Neural cell (in vitro differentiated cells): ENCODE results near the gene PROCA1. TPM values are rescaled to one million over a fixed set of nuclear protein-coding genes. Genes with fewer than 3 reads are reported as not detected.

Experiments
- H2AFZ ChIP-seq: fragments of 200-600, 300-800 bp; sonication (generic), shearing (Covaris generic); 2 replicates; pipeline ENCODE4 v1.6.0; 2014; ENCODE audit warnings: low read depth, mild to moderate bottlenecking, antibody characterized with exemption, low read length, moderate library complexity
- H3F3A ChIP-seq: fragments of 200-600 bp; shearing (Covaris generic); 2 replicates; pipeline ENCODE4 v1.6.1; 2016; ENCODE audit warnings: mild to moderate bottlenecking, moderate library complexity, mixed read lengths, antibody characterized with exemption, low read length; ENCODE audit not compliant: insufficient read depth, poor library complexity, severe bottlenecking
- H3K27ac ChIP-seq: fragments of 200-600, 300-800 bp; sonication (generic), shearing (Covaris generic); 2 replicates; pipeline ENCODE4 v1.5.1; 2014; ENCODE audit warnings: mild to moderate bottlenecking, low read length, moderate library complexity
- H3K27me3 ChIP-seq: fragments of 300-800, 200-600 bp; sonication (generic), shearing (Covaris generic); 2 replicates; pipeline ENCODE4 v1.6.0; 2014; ENCODE audit warnings: mild to moderate bottlenecking, low read depth, low read length, moderate library complexity; ENCODE audit not compliant: insufficient read depth
- H3K36me3 ChIP-seq: fragments of 300-800, 200-600 bp; sonication (generic), shearing (Covaris generic); 2 replicates; pipeline ENCODE4 v1.5.1; 2014; ENCODE audit warnings: mild to moderate bottlenecking, antibody characterized with exemption, low read length, moderate library complexity; ENCODE audit not compliant: insufficient read depth
- H3K4me2 ChIP-seq: fragments of 300-800, 200-600 bp; sonication (generic), shearing (Covaris generic); 2 replicates; pipeline ENCODE4 v1.6.0; 2014; ENCODE audit warnings: mild to moderate bottlenecking, low read length
- H3K4me3 ChIP-seq: fragments of 300-800, 200-600 bp; sonication (generic), shearing (Covaris generic); 2 replicates; pipeline ENCODE4 v1.5.1; 2014; ENCODE audit warnings: mild to moderate bottlenecking, low read length, moderate library complexity
- H3K79me2 ChIP-seq: fragments of 200-600 bp; shearing (Covaris generic); replicated peaks from 2 replicates; pipeline ENCODE4 v1.6.0; 2014; ENCODE audit warnings: mild to moderate bottlenecking, low read length, moderate library complexity; ENCODE audit not compliant: insufficient read depth
- H3K9ac ChIP-seq: fragments of 300-800, 200-600 bp; sonication (generic), shearing (Covaris generic); 2 replicates; pipeline ENCODE4 v1.6.1; 2016; ENCODE audit warnings: mild to moderate bottlenecking, low read length, mixed read lengths
- H3K9me2 ChIP-seq: fragments of 200-600 bp; shearing (Covaris generic); 2 replicates; pipeline ENCODE4 v1.6.1; 2016; ENCODE audit warnings: mild to moderate bottlenecking, low read length, mixed read lengths; ENCODE audit not compliant: insufficient read depth
- H3K9me3 ChIP-seq: fragments of 200-600, 300-800 bp; sonication (generic), shearing (Covaris generic); 2 replicates; pipeline ENCODE4 v1.6.1; 2016; ENCODE audit warnings: mild to moderate bottlenecking, mixed run types, low read length, moderate library complexity, mixed read lengths
- H4K20me1 ChIP-seq: fragments of 200-600 bp; shearing (Covaris generic); 2 replicates; pipeline ENCODE4 v1.6.1; 2016; ENCODE audit warnings: mild to moderate bottlenecking, mixed run types; ENCODE audit not compliant: insufficient read depth
- EP300 ChIP-seq: fragments of 450-650 bp; conservative IDR thresholded peaks from 2 replicates; pipeline ENCODE4 v1.6.1; 2014; ENCODE audit warnings: antibody characterized with exemption, mild to moderate bottlenecking, moderate library complexity; ENCODE audit not compliant: poor library complexity, severe bottlenecking
- EZH2 ChIP-seq: fragments of 200-600, 300-800 bp; shearing (Covaris generic), sonication (generic); IDR thresholded peaks from 2 replicates; pipeline ENCODE4 v1.6.1; 2014; ENCODE audit warnings: antibody characterized with exemption, low read length, borderline replicate concordance, mild to moderate bottlenecking; ENCODE audit not compliant: insufficient read depth, poor library complexity, severe bottlenecking
- MXI1 ChIP-seq: fragments of 450-650 bp; conservative IDR thresholded peaks from 2 replicates; pipeline ENCODE4 v1.6.1; 2014; ENCODE audit warnings: antibody characterized with exemption, mild to moderate bottlenecking; ENCODE audit not compliant: poor library complexity, severe bottlenecking
- POLR2AphosphoS5 ChIP-seq: IDR thresholded peaks from 2 replicates; pipeline ENCODE4 v1.6.1; 2012
- RAD21 ChIP-seq: fragments of 450-650 bp; conservative IDR thresholded peaks from 2 replicates; pipeline ENCODE4 v1.6.1; 2014; ENCODE audit warnings: antibody characterized with exemption, mild to moderate bottlenecking, moderate library complexity
- REST ChIP-seq: IDR thresholded peaks from 2 replicates; pipeline ENCODE4 v1.6.1; 2012; ENCODE audit warnings: borderline replicate concordance
- SMC3 ChIP-seq: fragments of 450-650 bp; conservative IDR thresholded peaks from 2 replicates; pipeline ENCODE4 v1.6.1; 2014; ENCODE audit warnings: antibody characterized with exemption, mild to moderate bottlenecking, moderate library complexity; ENCODE audit not compliant: poor library complexity
- TAF1 ChIP-seq: IDR thresholded peaks from 2 replicates; pipeline ENCODE4 v1.6.1; 2012; ENCODE audit warnings: low read depth
- polyA plus RNA-seq: library from polyadenylated mRNA; depleted of rRNA; stranded (reverse); fragments of >200 nt; gene quantifications from 2 replicates; pipeline ENCODE4 v1.2.3, GENCODE V29; 2014
- TF ChIP-seq, protein P1 (sequence below): fragments of 450-650 bp; IDR thresholded peaks from 2 replicates; pipeline ENCODE4 v1.5.1; 2014; ENCODE audit warnings: antibody characterized with exemption, mild to moderate bottlenecking, moderate library complexity; ENCODE audit not compliant: poor library complexity, severe bottlenecking

Gene PROCA1
- polyA plus RNA-seq, 1 donor from 2014 or later: 20.7 TPM

- Histone ChIP-seq H3K9me2 (no peaks in the 10 kb centered on the region), H3F3A (peaks cover 4% of the 10 kb centered on the region), H2AFZ (peak within 1 kb of the TSS; percentile 76), H3K36me3 (peaks cover 9% of the 10 kb centered on the region), H3K79me2 (peaks cover 32% of the 10 kb centered on the region), H4K20me1 (peaks cover 18% of the 10 kb centered on the region), H3K9ac (peak within 1 kb of the TSS; percentile 99), H3K4me3 (peak within 1 kb of the TSS; percentile 84), H3K27ac (peak within 1 kb of the TSS; percentile 97), H3K4me2 (peak within 1 kb of the TSS; percentile 94), H3K27me3 (no peaks in the 10 kb centered on the region), H3K9me3 (no peaks in the 10 kb centered on the region)
- TF ChIP-seq RAD21: peak; percentile 3
- TF ChIP-seq SMC3: peak; percentile 26
- peak; percentile 84 for TF ChIP-seq POLR2AphosphoS5
- TF ChIP-seq, protein P1, sequence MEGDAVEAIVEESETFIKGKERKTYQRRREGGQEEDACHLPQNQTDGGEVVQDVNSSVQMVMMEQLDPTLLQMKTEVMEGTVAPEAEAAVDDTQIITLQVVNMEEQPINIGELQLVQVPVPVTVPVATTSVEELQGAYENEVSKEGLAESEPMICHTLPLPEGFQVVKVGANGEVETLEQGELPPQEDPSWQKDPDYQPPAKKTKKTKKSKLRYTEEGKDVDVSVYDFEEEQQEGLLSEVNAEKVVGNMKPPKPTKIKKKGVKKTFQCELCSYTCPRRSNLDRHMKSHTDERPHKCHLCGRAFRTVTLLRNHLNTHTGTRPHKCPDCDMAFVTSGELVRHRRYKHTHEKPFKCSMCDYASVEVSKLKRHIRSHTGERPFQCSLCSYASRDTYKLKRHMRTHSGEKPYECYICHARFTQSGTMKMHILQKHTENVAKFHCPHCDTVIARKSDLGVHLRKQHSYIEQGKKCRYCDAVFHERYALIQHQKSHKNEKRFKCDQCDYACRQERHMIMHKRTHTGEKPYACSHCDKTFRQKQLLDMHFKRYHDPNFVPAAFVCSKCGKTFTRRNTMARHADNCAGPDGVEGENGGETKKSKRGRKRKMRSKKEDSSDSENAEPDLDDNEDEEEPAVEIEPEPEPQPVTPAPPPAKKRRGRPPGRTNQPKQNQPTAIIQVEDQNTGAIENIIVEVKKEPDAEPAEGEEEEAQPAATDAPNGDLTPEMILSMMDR: peak; percentile 55
- no peak for TF ChIP-seq EZH2
- TF ChIP-seq TAF1: peak; percentile 70
- TF ChIP-seq REST: peak; percentile 86
- no peak for TF ChIP-seq EP300
- peak; percentile 70 for TF ChIP-seq MXI1
These were observed 31.8 kb upstream of the PROCA1 start, which contains the start of gene TRAF4 for GRCh38 chr17:28743243-28744103. TRAF4 (plus strand) TSS chr17:28744011; CDS start chr17:28744113, 102 bp downstream.

GRCh38 chr17:28741358-28742349 is 30.0 kb upstream of the PROCA1 start:
- Histone ChIP-seq H3K4me2 (no peak overlapping the region), H2AFZ (no peak overlapping the region), H3K9me2 (no peaks in the 10 kb centered on the region), H3K9ac (no peak overlapping the region), H3K27ac (no peak overlapping the region), H3K9me3 (no peaks in the 10 kb centered on the region), H3K4me3 (no peak overlapping the region), H3K36me3 (no peaks in the 10 kb centered on the region), H4K20me1 (peaks cover 10% of the 10 kb centered on the region), H3K79me2 (peaks cover 27% of the 10 kb centered on the region), H3K27me3 (no peaks in the 10 kb centered on the region), H3F3A (peaks cover 4% of the 10 kb centered on the region)
- TF ChIP-seq REST (no peak), TAF1 (no peak), RAD21 (no peak), SMC3 (no peak), EZH2 (no peak), EP300 (no peak), MXI1 (no peak), POLR2AphosphoS5 (no peak)
